Activated naive CD8-positive, alpha-beta T cell treated with anti-CD3 and anti-CD28 coated beads, Interleukin-2, amount 10 ng/mL, durations not matched to agents 7 days and 5 days (primary cell): ENCODE results near the gene MAML2. TPM values are rescaled to one million over a fixed set of nuclear protein-coding genes. Genes with fewer than 3 reads are reported as not detected.
"Not testable (repeated sequence)": the region's sequence is repeated elsewhere in the genome, so short reads cannot be mapped to it uniquely, and the experiment has no call there.

ENCODE experiments used
- ATAC-seq: fragments of 150-1000 bp; cut with Tn5 transposase; one replicate; pipeline ENCODE4 v1.10.0; 2021; ENCODE audit warnings: low read depth, moderate library complexity
- POLR2A ChIA-PET: fragments of 350-600 bp; sonication (Branson Sonifier 250); formaldehyde crosslinking; loops from one replicate; lab custom pipeline; 2021; ENCODE audit warnings: antibody characterized with exemption; lab: Charles Lee
- DNase-seq: peaks from one replicate; pipeline ENCODE4 v3.0.0; 2021
- H3K27ac Mint-ChIP-seq: one replicate; pipeline ENCODE4 v1.8.0; 2022; ENCODE audit warnings: mild to moderate bottlenecking, mixed read lengths
- H3K27me3 Mint-ChIP-seq: one replicate; pipeline ENCODE4 v1.8.0; 2022; ENCODE audit warnings: mild to moderate bottlenecking, moderate library complexity, mixed read lengths
- H3K36me3 Mint-ChIP-seq: one replicate; pipeline ENCODE4 v1.8.0; 2021; ENCODE audit warnings: mild to moderate bottlenecking, mixed read lengths
- H3K4me1 Mint-ChIP-seq: one replicate; pipeline ENCODE4 v1.8.0; 2021; ENCODE audit warnings: mixed read lengths
- H3K4me3 Mint-ChIP-seq: one replicate; pipeline ENCODE4 v1.8.0; 2022; ENCODE audit warnings: mild to moderate bottlenecking, moderate library complexity, mixed read lengths
- H3K9me3 Mint-ChIP-seq: one replicate; pipeline ENCODE4 v1.8.0; 2021; ENCODE audit warnings: mixed read lengths
- total RNA-seq, 2 experiments: library from RNA; stranded (reverse); gene quantifications; one replicate each; pipeline ENCODE4 v1.2.3, GENCODE V29; 2021

Gene MAML2
- total RNA-seq, 2 experiments from 2014 or later, result 18.6 to 20.5 TPM

DNA sequence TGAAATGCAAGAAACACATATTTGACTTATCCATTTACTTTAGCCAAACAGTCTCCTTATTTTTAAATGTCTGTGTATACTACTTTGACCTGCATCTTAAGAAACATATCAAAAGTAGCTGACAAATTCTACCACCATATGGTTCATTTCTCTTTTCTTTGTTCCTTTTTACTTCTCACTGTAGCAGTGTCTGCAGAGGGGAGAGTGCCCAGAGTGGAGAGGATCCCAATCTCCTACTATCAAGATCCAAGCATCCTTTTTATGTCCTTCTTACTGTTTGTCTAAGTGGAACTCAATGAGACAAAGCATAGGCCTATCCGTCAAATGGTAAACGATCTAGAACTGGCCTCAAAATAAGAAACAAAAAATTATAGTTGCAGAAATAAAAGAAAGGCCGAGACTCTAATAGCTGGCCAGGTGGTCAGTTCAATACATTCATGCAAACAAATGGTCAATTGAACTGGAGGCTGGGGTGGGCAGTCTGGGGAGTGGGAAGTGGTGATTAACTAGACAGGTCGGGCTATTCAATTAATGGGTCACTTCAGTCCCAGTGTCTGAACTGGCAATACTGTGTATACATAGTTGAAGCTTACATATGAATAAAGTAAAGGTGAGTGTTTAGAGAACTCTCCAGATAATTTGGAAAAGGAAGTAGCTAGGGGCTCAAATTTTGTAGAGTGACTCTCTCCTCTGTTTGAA is 149.1 kb downstream of the MAML2 start:
- peaks cover 43% of the 10 kb centered on the region for H3K4me1 Mint-ChIP-seq
- peak overlapping the region; percentile 59 for H3K4me3 Mint-ChIP-seq
- ATAC-seq, result no peak
- H3K36me3 Mint-ChIP-seq, result peaks cover 45% of the 10 kb centered on the region
- no peaks in the 10 kb centered on the region for H3K27me3 Mint-ChIP-seq
- DNase-seq, result no peak
- H3K27ac Mint-ChIP-seq, result peak overlapping the region; percentile 61
- POLR2A ChIA-PET, result no interaction called here
- H3K9me3 Mint-ChIP-seq, result peaks cover 11% of the 10 kb centered on the region

DNA sequence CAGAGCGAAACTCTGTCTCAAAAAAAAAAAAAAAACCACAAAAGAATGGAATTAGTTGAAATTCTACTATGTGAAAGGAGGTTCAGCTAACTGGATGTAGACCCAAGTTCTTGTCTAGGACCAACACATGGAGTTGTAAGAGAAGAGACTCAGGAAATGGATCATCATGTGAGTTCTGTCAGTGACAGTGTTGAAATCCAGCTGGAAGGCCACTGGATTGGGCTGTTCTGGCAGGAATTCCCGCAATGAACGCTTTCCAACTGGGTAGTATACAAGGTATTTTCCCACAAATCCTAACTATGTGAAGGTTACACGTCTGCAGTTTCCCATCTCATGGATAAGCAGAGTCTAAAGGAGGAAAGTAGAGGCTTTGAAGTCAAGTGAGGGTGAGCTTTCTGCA is 151.2 kb downstream of the MAML2 start:
- Mint-ChIP-seq H3K27me3 (no peaks in the 10 kb centered on the region), H3K4me1 (peaks cover 47% of the 10 kb centered on the region), H3K27ac (peak overlapping the region; percentile 14), H3K4me3 (no peak overlapping the region), H3K36me3 (peaks cover 34% of the 10 kb centered on the region), H3K9me3 (peaks cover 6% of the 10 kb centered on the region)
- ATAC-seq (no peak), DNase-seq (no peak)
- POLR2A ChIA-PET, result no interaction called here

DNA sequence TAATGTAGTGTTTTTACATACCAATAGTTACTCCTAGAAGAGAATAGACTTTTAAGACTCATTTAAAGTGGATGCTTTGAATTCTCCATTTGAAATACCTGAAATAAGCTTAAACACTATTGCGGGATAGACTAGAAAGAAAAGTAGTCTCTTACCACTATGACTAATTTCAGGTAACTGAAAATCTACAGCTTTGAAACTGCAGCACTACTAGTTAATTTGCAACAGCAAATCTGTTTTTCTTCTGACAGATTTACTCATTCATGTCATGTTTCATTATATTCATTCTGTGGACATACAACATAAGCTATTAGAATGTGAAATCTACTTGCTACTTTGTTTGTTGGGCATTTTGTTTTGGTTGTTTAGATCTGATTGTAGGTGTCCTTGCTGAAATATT is 153.6 kb downstream of the MAML2 start:
- peaks cover 37% of the 10 kb centered on the region for H3K4me1 Mint-ChIP-seq
- peaks cover 6% of the 10 kb centered on the region for H3K9me3 Mint-ChIP-seq
- ATAC-seq (no peak), DNase-seq (no peak)
- peak overlapping the region; percentile 56 for H3K4me3 Mint-ChIP-seq
- POLR2A ChIA-PET, result interaction anchor here (0.6 to 1.3 kb wide), 3 partner anchors 13 to 26 kb away, joined by 4 to 6 read pairs (median 5); no protein-coding TSS in a partner anchor
- no peaks in the 10 kb centered on the region for H3K27me3 Mint-ChIP-seq
- H3K36me3 Mint-ChIP-seq, result peaks cover 28% of the 10 kb centered on the region
- H3K27ac Mint-ChIP-seq, result peak overlapping the region; percentile 45

DNA sequence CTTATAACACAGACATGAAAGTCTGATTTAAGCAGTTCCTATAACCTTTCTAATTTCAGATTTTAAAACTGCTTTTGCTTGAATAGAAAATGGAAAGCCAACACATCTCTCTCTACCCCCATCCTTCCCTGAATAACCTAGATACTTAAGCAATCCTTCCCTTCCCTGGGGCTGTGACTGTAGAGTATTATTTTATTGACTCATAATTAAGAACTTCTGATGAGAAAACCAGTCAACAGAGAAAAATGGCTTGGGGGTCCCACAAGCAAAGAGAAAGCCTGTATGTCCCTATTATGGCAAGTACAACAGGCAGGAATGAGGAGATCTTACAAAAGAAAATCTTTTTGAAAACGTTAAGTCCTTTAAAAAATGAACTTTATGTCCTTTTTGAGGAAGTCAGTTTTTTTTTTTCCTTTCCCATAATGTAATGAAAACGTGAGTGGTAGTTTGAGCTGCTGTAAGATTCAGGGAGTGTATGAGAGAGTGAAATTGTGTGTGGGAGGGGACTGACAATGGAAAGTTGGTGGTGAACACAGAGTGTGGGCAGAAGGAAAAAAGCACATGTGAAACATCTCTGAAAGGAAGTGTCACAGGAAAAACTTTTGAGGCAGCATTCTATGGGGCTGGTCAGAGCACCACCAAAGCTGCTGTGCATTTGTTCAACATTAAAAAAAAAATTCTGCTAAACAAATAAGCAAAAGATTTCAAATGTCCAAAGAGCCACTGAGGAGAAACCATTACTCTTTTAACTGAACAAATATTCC is 154.6 kb downstream of the MAML2 start:
- H3K36me3 Mint-ChIP-seq, result peaks cover 23% of the 10 kb centered on the region
- POLR2A ChIA-PET, result interaction anchor here (0.6 to 1.3 kb wide), 3 partner anchors 13 to 26 kb away, joined by 4 to 6 read pairs (median 5); no protein-coding TSS in a partner anchor
- H3K27ac Mint-ChIP-seq, result peak overlapping the region; percentile 54
- H3K27me3 Mint-ChIP-seq, result no peaks in the 10 kb centered on the region
- H3K9me3 Mint-ChIP-seq, result peaks cover 6% of the 10 kb centered on the region
- peaks cover 29% of the 10 kb centered on the region for H3K4me1 Mint-ChIP-seq
- no peak for DNase-seq
- peak overlapping the region; percentile 56 for H3K4me3 Mint-ChIP-seq
- peak; percentile 64 for ATAC-seq

DNA sequence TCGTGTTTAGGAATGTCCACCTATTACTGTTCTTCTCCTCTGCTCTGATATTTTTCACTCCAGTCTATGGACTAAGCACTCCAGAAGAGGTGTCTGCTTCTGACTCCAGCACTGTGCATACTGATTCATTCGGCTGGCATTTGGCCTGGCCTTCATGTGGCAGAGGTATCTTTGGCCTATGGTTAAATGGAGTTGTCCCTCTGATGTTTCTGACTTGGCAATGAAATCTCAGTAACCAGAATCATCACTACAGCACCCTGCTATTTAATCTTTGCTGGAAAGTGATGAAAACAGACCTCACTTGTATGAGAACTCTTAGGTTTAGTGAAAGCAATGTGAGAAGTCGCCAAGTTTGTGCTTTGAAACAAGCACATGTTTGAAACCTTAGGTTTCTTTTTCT is 155.2 kb downstream of the MAML2 start:
- peaks cover 29% of the 10 kb centered on the region for H3K4me1 Mint-ChIP-seq
- no peak overlapping the region for H3K27ac Mint-ChIP-seq
- no peak overlapping the region for H3K4me3 Mint-ChIP-seq
- POLR2A ChIA-PET, result interaction anchor here (0.6 to 0.9 kb wide), 2 partner anchors 46 to 49 kb away, joined by 3 to 4 read pairs; no protein-coding TSS in a partner anchor
- H3K36me3 Mint-ChIP-seq, result peaks cover 23% of the 10 kb centered on the region
- peaks cover 6% of the 10 kb centered on the region for H3K9me3 Mint-ChIP-seq
- ATAC-seq, result no peak
- H3K27me3 Mint-ChIP-seq, result no peaks in the 10 kb centered on the region
- DNase-seq, result no peak

DNA sequence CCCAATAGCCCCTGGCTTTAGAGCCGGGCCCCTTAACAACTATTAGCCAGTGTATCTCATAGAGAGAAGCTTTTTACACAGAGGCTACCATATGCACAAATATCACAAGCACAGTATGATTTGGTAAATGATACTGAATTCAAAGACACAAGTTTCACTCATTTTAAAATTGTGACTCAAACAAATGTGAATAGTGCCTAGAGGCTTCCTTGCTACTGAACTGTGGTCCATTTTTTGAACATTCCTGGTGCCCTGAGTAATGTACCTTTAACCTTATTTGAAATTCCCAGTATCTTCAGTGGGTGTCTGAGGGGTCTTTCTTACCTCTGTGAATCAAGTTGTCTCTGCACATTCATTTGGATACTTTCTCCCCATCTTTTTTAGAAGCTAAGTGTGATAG is 156.2 kb downstream of the MAML2 start:
- Mint-ChIP-seq H3K27ac (no peak overlapping the region), H3K9me3 (peaks cover under 1% of the 10 kb centered on the region), H3K4me3 (no peak overlapping the region), H3K4me1 (peaks cover 30% of the 10 kb centered on the region), H3K36me3 (peaks cover 17% of the 10 kb centered on the region), H3K27me3 (no peaks in the 10 kb centered on the region)
- no peak for ATAC-seq
- DNase-seq, result no peak
- POLR2A ChIA-PET, result interaction anchor here (0.9 kb wide), 1 partner anchor 50 kb away, joined by 3 read pairs; no protein-coding TSS in a partner anchor

DNA sequence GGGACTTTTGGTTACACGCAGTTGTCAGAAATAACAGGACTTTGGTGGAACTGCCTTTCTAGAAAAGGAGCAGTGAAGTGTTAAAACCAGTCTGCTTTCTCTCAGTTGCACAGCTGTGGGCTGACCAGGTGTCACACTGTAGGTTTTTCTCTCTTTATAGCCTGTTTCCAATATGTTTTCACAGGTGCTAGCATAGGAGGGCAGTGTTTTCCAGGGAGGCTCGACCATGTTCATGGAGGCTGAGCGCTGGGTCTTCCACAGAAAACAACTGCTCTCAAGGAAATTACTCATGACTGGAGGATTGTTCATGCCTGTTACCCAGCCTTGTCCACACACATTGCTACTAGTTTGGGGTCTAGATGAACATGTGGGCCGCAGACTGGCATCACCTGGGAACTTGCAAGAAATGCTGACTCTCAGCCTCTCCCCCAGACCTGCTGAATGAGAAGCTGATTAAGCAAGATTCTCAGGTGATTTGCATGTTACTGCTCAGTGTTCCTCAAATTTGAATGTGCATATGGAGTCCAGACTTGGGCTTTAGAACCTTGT is 157.7 kb downstream of the MAML2 start:
- no peak for ATAC-seq
- DNase-seq, result no peak
- Mint-ChIP-seq H3K27me3 (no peaks in the 10 kb centered on the region), H3K27ac (no peak overlapping the region), H3K4me1 (peaks cover 23% of the 10 kb centered on the region), H3K36me3 (peaks cover 6% of the 10 kb centered on the region), H3K9me3 (no peaks in the 10 kb centered on the region), H3K4me3 (no peak overlapping the region)
- POLR2A ChIA-PET, result interaction anchor here (1.2 kb wide), 1 partner anchor 12 kb away, joined by 3 read pairs; no protein-coding TSS in a partner anchor

DNA sequence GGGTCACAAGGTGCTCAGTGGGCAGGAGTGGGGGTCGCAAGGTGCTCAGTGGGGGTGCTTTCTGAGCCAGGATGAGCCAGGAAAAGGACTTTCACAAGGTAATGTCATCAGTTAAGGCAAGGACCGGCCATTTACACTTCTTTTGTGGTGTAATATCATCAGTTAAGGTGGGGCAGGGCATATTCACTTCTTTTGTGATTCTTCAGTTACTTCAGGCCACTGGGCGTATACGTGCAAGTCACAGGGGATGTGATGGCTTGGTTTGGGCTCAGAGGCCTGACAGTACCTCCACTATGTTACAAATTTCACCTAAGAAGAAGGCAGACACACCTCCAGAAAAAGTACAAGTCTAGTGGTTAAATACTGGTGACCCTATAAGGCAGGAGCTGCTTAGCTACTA is 162.1 kb downstream of the MAML2 start:
- POLR2A ChIA-PET, H3K9me3 Mint-ChIP-seq, ATAC-seq, H3K4me3 Mint-ChIP-seq, H3K27ac Mint-ChIP-seq, H3K4me1 Mint-ChIP-seq, H3K27me3 Mint-ChIP-seq, DNase-seq: not testable (repeated sequence)
- H3K36me3 Mint-ChIP-seq, result peaks cover 23% of the 10 kb centered on the region

DNA sequence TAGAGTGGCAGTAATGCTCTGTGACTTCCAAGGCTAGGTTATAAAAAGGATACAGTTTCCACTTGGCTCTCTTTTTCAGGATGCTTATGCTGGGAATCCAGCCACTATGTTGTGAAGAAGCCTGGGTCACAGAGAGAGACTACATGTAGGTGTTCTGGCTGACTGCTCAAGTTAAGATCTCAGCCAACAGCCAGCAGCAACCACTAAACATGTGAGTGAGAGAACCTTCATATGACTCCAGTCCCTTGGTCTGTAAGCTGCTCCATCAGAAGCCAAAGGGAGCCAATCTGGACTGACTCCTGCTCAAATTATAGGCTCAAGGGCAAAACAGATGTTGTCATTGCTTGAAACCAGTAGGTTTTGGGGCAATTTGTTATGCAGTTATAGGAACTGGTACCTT is 162.7 kb downstream of the MAML2 start:
- Mint-ChIP-seq H3K36me3 (peaks cover 23% of the 10 kb centered on the region), H3K27me3 (no peaks in the 10 kb centered on the region), H3K27ac (peak overlapping the region; percentile 49), H3K9me3 (no peaks in the 10 kb centered on the region), H3K4me3 (no peak overlapping the region), H3K4me1 (peaks cover 7% of the 10 kb centered on the region)
- POLR2A ChIA-PET, result no interaction called here
- ATAC-seq (no peak), DNase-seq (no peak)

DNA sequence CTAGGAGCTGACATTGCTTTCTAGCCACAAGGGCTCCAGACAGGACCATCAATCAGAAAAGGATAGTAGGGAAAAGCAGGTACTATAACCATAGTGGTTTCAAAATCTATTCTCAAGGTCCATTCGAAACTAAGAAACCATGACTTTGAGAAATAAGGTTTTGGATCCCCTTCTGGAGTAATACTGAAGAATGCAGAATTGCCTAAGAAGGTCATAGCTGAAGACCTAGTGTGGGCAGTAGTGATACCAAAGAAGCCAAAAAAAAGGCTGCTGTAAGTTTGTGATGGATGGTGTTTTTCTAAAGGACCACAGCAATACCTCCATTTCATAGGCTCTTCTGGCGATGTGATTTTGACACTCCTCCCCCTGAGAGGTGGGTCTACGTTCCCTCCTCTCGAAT is 163.1 kb downstream of the MAML2 start:
- no peak for DNase-seq
- peak overlapping the region; percentile 49 for H3K27ac Mint-ChIP-seq
- peaks cover 23% of the 10 kb centered on the region for H3K36me3 Mint-ChIP-seq
- ATAC-seq, result no peak
- POLR2A ChIA-PET, result no interaction called here
- peaks cover 7% of the 10 kb centered on the region for H3K4me1 Mint-ChIP-seq
- no peaks in the 10 kb centered on the region for H3K27me3 Mint-ChIP-seq
- no peak overlapping the region for H3K4me3 Mint-ChIP-seq
- no peaks in the 10 kb centered on the region for H3K9me3 Mint-ChIP-seq

DNA sequence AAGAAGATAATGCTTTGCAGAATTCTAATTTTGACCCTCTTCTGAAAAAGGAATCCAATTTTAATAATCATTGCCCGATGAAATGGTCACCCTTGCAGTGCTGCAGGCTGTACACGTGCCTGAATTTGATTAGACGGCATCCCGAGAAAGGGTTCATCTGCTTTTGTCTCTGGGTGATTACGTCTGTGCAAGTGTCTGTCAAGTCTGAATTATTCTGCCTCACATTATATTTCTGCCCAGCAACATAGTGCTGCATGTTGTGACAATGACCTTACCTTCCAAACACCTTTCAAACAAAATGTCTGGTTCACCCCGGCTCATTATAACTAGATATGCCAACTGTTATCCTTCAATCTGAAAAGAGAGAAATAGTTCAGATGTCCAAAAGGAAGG is 164.1 kb downstream of the MAML2 start:
- no peak for DNase-seq
- POLR2A ChIA-PET, result no interaction called here
- no peak for ATAC-seq
- Mint-ChIP-seq H3K27ac (no peak overlapping the region), H3K36me3 (peaks cover 25% of the 10 kb centered on the region), H3K9me3 (no peaks in the 10 kb centered on the region), H3K4me3 (no peak overlapping the region), H3K4me1 (peaks cover 16% of the 10 kb centered on the region), H3K27me3 (no peaks in the 10 kb centered on the region)

DNA sequence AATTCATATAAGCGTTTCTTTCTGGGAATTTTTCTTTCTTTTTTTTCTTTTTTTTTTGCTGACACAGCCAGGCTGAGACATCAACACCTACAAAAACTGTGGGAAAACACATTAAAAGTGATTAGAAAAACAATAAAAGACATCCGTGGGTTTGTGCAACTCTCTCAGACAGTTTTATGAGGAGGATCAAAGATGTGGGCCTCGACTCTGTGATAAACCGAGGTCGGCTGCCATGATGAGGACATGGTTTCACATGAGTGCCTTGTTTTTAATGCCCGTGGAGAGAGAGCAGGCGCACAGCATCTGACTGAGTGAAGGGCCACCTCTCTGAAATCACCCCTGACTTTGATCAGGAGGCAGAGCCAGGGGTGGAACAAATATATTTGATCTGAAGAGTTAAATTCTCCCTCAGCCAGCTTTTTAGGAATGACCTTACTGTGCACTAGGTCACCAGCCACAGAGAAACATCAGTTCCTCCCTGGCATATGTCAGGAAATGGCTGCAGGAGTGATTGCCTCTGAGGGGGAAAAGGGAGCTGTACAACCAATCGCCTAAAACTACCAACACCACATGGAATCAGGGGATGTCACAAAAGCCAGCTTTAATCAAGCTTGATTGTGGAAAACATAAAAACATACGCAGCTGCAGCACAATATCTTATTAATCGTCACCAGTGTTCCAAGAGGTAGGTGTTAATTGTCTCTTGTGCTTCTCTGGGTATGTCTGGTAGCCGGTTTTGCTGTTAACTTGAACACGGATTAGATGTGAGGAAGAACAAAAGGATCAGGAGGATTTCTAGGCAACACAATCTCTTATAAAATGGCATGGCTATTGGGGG is 164.7 kb downstream of the MAML2 start:
- no peak for ATAC-seq
- H3K27me3 Mint-ChIP-seq, result no peaks in the 10 kb centered on the region
- POLR2A ChIA-PET, result no interaction called here
- no peak overlapping the region for H3K4me3 Mint-ChIP-seq
- H3K9me3 Mint-ChIP-seq, result no peaks in the 10 kb centered on the region
- peaks cover 30% of the 10 kb centered on the region for H3K36me3 Mint-ChIP-seq
- peaks cover 23% of the 10 kb centered on the region for H3K4me1 Mint-ChIP-seq
- DNase-seq, result no peak
- H3K27ac Mint-ChIP-seq, result no peak overlapping the region

DNA sequence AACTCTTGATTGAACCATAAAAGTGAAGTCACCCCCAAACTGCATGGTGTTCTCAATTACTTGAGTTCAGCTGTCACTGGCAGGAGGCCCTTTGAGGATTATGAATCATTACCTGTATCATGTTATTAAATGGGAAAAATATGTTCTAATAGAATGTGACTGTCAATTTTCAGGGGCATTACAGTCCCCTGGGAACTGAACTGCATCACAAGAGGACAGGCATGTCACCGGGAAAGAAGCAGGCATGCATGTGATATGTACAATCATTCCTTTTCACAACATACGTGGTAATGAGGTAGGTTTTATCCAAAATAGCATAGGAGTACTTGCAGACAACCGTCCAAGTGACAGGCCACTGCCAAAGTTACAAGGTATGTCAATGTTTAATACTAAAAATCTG is 165.8 kb downstream of the MAML2 start:
- ATAC-seq (no peak), DNase-seq (no peak)
- POLR2A ChIA-PET, result no interaction called here
- Mint-ChIP-seq H3K9me3 (no peaks in the 10 kb centered on the region), H3K36me3 (peaks cover 38% of the 10 kb centered on the region), H3K27me3 (no peaks in the 10 kb centered on the region), H3K27ac (no peak overlapping the region), H3K4me3 (no peak overlapping the region), H3K4me1 (peaks cover 27% of the 10 kb centered on the region)
